Lung (tissue), 12 donors: ENCODE results near the gene TLR6. TPM values are rescaled to one million over a fixed set of nuclear protein-coding genes. Genes with fewer than 3 reads are reported as not detected.

Experiments used
- ATAC-seq: fragments of 200-7000 bp; cut with Tn5 transposase; one replicate; pipeline ENCODE4 v1.9.1; 2020; ENCODE audit warnings: moderate number of reproducible peaks; ENCODE audit not compliant: insufficient read depth, low FRiP score
- DNase-seq, 3 donors: peaks; one replicate each; pipeline ENCODE4 v3.0.0-alpha.2; 2013 to 2017
- H3K27ac ChIP-seq, 2 donors: one replicate each; pipeline ENCODE4 v1.5.1; 2013; ENCODE audit warnings: mild to moderate bottlenecking in 2 of 2, moderate library complexity in 2 of 2, control low read depth in 1 of 2, inconsistent platforms in 1 of 2, low read depth in 1 of 2, low read length in 1 of 2
- H3K27me3 ChIP-seq, 3 donors: one replicate each; pipeline ENCODE4 v1.5.1; 2013; ENCODE audit warnings: low read length in 2 of 3; ENCODE audit not compliant: control insufficient read depth in 3 of 3, insufficient read depth in 3 of 3
- H3K36me3 ChIP-seq, 4 donors: one replicate each; pipeline ENCODE4 v1.5.1; 2013; ENCODE audit warnings: low read length in 4 of 4, mild to moderate bottlenecking in 1 of 4, moderate library complexity in 1 of 4; ENCODE audit not compliant: control insufficient read depth in 4 of 4, insufficient read depth in 4 of 4
- H3K4me1 ChIP-seq, 5 donors: one replicate each; pipeline ENCODE4 v1.5.1; 2013; ENCODE audit warnings: low read length in 5 of 5, mild to moderate bottlenecking in 2 of 5, moderate library complexity in 1 of 5; ENCODE audit not compliant: control insufficient read depth in 5 of 5, insufficient read depth in 5 of 5
- H3K4me3 ChIP-seq: one replicate; pipeline ENCODE4 v1.5.1; 2013; ENCODE audit warnings: mild to moderate bottlenecking, control low read depth, moderate library complexity
- H3K9ac ChIP-seq, 2 donors: one replicate each; pipeline ENCODE4 v1.5.1; 2013; ENCODE audit warnings: low read length in 2 of 2, control low read depth in 1 of 2; ENCODE audit not compliant: insufficient read depth in 1 of 2
- H3K9me3 ChIP-seq, 4 donors: one replicate each; pipeline ENCODE4 v1.5.1; 2013; ENCODE audit warnings: low read length in 3 of 4, mild to moderate bottlenecking in 1 of 4, moderate library complexity in 1 of 4; ENCODE audit not compliant: control insufficient read depth in 4 of 4, insufficient read depth in 3 of 4
- CTCF ChIP-seq: IDR thresholded peaks from 2 replicates; pipeline ENCODE4 v1.5.1; 2012; ENCODE audit warnings: mild to moderate bottlenecking; ENCODE audit errors: control extremely low read depth, extremely low read depth
- WGBS, 2 donors: extraction: QIAGEN DNeasy Blood & Tissue Kit; methylation state at CpG; one replicate each; pipeline ENCODE4 v1.1.7; 2013; 5-methylcytosine and 5-hydroxymethylcytosine counted together
- polyA plus RNA-seq, 2 donors: library from polyadenylated mRNA; stranded (reverse); fragments of 200-250 nt; gene quantifications; one replicate each; pipeline ENCODE4 v1.2.1, GENCODE V29; 2013
- total RNA-seq, 2 donors: library from RNA; depleted of rRNA in 1 of 2; stranded (reverse); fragments of >200 nt in 1 of 2; gene quantifications; one replicate each; pipeline ENCODE4 v1.2.1, GENCODE V29; 2014 to 2021
- donor health status: control.
- donor health status: control.
- donor health status: Bipolar disorder and iron deficiency.
- donor health status: healthy.
- donor health status: DM: yes; HTN: yes; CAD: no.

The TLR6 gene
- total and polyA plus RNA-seq, 4 donors = 0.53 to 6.3 (median 5.0) TPM

- no peak overlapping the region for H3K27ac ChIP-seq
- no peak overlapping the region for H3K9ac ChIP-seq
- no peaks in the 10 kb centered on the region for H3K9me3 ChIP-seq
- no peak for DNase-seq
- 81 to 93% methylated on average over 1 of the region's 1 CpG for WGBS, 2 donors
- no peak overlapping the region for H3K4me3 ChIP-seq
- no peak for TF ChIP-seq CTCF
- H3K27me3 ChIP-seq = no peaks in the 10 kb centered on the region
- H3K4me1 ChIP-seq = no peaks in the 10 kb centered on the region
- ATAC-seq = no peak
- H3K36me3 ChIP-seq = peaks cover 5 to 49% (median 24%) of the 10 kb centered on the region in 4 donors
Observed at GRCh38 chr4:38896940-38897339, 40.3 kb upstream of the TLR6 start.

DNA sequence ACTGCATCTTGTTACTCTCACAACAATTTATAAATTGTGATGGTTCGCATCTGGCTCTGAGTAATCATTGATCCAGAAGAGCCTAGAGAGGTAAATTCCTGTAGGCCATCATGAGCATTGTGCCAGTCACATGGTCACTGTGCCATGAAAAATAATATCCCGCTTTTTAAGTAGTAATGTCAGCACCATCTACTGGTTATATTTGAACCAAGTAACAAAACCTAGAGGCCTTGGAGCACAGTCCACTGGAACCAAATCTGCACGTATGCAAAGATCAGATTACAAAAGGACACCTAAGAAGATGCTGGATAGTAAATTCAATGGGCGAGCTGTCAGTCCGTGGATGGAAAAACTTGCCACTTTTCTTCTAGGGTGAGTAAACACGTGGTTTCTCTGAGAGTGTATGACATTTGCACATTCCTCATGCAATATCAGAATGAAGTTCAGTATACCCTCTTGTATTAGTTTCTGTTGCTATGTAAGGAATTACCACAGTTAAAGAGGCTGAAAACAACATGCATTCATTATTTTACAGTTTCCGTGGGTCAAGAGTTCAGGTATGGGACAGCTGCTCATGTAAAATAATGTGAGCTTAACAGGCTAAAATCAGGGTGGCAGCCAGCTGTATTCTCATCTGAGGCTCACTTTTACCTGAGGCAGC, 37.8 kb upstream of the TLR6 start:
- H3K27ac ChIP-seq = no peak overlapping the region
- H3K4me3 ChIP-seq = no peak overlapping the region
- TF ChIP-seq CTCF = no peak
- H3K9me3 ChIP-seq = no peaks in the 10 kb centered on the region
- peaks cover 9 to 55% (median 24%) of the 10 kb centered on the region in 4 donors for H3K36me3 ChIP-seq
- no peak overlapping the region for H3K9ac ChIP-seq
- no peak for DNase-seq
- ATAC-seq = no peak
- WGBS, 2 donors = 88 to 96% methylated on average over 7 of the region's 7 CpGs
- no peaks in the 10 kb centered on the region for H3K4me1 ChIP-seq
- no peaks in the 10 kb centered on the region for H3K27me3 ChIP-seq

DNA sequence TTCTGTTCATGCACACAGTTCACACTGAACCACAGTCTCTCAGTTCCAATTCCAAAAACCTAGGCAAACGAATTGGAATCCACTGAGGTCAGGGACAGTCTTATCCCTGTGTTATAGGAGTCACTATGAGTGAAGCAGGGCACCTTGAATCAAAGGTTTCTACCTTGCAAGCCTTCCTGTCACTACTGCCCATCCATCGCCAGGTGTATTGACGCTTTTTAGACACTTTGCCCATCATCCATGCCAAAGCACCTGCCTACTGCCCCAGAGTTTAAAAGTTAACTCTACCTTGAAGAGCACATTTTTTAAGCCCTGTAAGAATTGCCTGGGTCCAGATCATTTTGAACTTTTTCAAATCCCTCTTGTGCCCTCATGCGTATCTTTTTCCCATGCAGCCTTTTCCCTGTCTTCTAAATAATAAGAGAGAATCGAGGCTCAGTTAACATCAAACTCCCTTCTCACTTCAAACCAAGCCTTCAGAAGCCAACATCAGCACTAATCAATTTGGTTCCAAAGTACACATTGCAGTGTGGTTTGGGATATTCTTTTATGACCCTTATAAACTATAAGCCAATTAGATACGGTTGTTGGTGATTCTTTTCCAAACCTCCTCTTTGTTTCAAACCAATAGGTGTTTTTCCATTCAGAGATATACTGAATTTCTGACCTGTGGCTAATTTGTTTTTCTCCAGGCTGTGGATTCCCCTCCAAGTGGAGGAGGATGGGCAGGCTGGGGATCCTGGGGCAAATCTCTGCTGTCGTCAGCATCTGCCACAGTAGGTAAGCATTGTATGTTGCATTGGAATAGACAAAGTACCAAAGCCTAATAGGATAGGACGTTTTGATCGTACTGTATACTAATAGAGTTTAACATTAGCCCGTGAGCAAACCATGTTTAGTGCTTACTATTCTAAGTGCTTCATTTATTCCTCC, 34.7 kb upstream of the TLR6 start:
- no peaks in the 10 kb centered on the region for H3K4me1 ChIP-seq
- peaks cover 9 to 50% (median 27%) of the 10 kb centered on the region in 4 donors for H3K36me3 ChIP-seq
- H3K9ac ChIP-seq = no peak overlapping the region
- no peak for TF ChIP-seq CTCF
- no peak overlapping the region for H3K4me3 ChIP-seq
- no peaks in the 10 kb centered on the region for H3K9me3 ChIP-seq
- WGBS, 2 donors = 91 to 96% methylated on average over 10 of the region's 10 CpGs
- DNase-seq (no peak), ATAC-seq (no peak)
- no peak overlapping the region for H3K27ac ChIP-seq
- no peaks in the 10 kb centered on the region for H3K27me3 ChIP-seq
